Stimulated activated naive CD8-positive, alpha-beta T cell treated with anti-CD3 and anti-CD28 coated beads, Interleukin-15, amount 100 ng/mL, for 72 hours (primary cell): Measurements from ENCODE around the gene PHIP.
"Not testable (repeated sequence)": the region's sequence is repeated elsewhere in the genome, so short reads cannot be mapped to it uniquely, and the experiment has no call there.

ENCODE experiments used
- ATAC-seq: fragments of 150-1000 bp; cut with Tn5 transposase; 2 replicates; pipeline ENCODE4 v1.10.0; 2021; ENCODE audit warnings: mild to moderate bottlenecking, moderate library complexity
- DNase-seq, 2 donors: peaks; one replicate each; pipeline ENCODE4 v3.0.0; 2021 to 2022
- H3K27ac Mint-ChIP-seq, 2 donors: one replicate each; pipeline ENCODE4 v1.8.0; 2022; ENCODE audit warnings: mild to moderate bottlenecking in 2 of 2, mixed read lengths in 2 of 2, moderate library complexity in 2 of 2
- H3K27me3 Mint-ChIP-seq: one replicate; pipeline ENCODE4 v1.8.0; 2022; ENCODE audit warnings: mixed read lengths
- H3K4me1 Mint-ChIP-seq: one replicate; pipeline ENCODE4 v1.8.0; 2022; ENCODE audit warnings: mild to moderate bottlenecking, mixed read lengths
- H3K4me3 Mint-ChIP-seq, 2 donors: one replicate each; pipeline ENCODE4 v1.8.0; 2022; ENCODE audit warnings: mild to moderate bottlenecking in 2 of 2, mixed read lengths in 2 of 2, moderate library complexity in 1 of 2
- H3K9me3 Mint-ChIP-seq, 2 donors: one replicate each; pipeline ENCODE4 v1.8.0; 2022; ENCODE audit warnings: mixed read lengths in 2 of 2

Gene PHIP

DNA sequence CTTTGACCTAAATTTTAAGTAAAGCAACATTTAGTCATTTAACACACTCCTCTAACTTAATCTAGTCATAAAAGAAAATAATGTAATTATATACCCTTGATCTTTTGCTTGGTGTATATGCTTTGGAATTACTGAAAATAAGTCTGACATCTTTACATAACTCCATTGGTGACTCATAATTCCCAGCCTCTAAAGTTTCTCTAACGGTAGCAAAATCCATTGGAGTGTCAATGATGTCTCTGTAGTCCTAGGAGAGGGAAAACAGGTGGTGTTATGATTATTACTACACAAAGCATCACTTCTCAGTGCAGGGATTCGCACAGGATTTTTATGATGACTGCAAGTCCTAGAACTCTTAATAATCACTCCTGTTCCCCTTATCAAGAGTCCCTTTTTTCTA lies 130.5 kb downstream of the PHIP start:
- no peak overlapping the region for H3K4me3 Mint-ChIP-seq
- H3K27ac Mint-ChIP-seq = no peak overlapping the region
- no peak for DNase-seq
- peaks cover 22 to 30% of the 10 kb centered on the region in 2 donors for H3K9me3 Mint-ChIP-seq
- ATAC-seq = no peak
- H3K27me3 Mint-ChIP-seq = no peaks in the 10 kb centered on the region
- H3K4me1 Mint-ChIP-seq = no peaks in the 10 kb centered on the region

- Mint-ChIP-seq H3K9me3 (no peaks in the 10 kb centered on the region), H3K4me1 (no peaks in the 10 kb centered on the region), H3K4me3 (no peak overlapping the region), H3K27me3 (no peaks in the 10 kb centered on the region), H3K27ac (no peak overlapping the region)
- ATAC-seq (no peak), DNase-seq (no peak)
These were observed 135.6 kb downstream of the PHIP start for GRCh38 chr6:78942446-78942845.

GRCh38 chr6:78936515-78936914 lies 141.5 kb downstream of the PHIP start:
- H3K4me3 Mint-ChIP-seq = no peak overlapping the region
- ATAC-seq = no peak
- no peak for DNase-seq
- no peaks in the 10 kb centered on the region for H3K27me3 Mint-ChIP-seq
- H3K4me1 Mint-ChIP-seq = no peaks in the 10 kb centered on the region
- H3K27ac Mint-ChIP-seq = no peak overlapping the region
- H3K9me3 Mint-ChIP-seq = peaks cover 0 to 16% of the 10 kb centered on the region in 2 donors

- H3K9me3 Mint-ChIP-seq = peaks cover 0 to 16% of the 10 kb centered on the region in 2 donors
These were observed 142.5 kb downstream of the PHIP start for GRCh38 chr6:78935553-78935952.

DNA sequence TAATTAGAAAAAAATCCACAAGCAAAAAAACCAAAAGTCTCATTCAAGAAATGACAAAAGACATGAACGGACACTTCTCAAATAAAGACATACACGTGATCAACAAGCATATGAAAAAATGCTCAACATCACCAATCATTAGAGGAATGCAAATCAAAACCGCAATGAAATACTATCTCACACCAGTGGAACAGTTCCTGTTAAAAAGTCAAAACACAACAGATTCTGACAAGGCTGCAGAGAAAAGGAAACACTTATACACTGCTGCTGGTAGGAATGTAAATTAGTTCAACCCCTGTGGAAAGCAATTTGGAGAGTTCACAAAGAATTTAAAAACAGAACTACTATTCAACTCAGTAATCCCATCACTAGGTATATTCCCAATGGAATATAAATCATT lies 152.7 kb downstream of the PHIP start:
- H3K27me3 Mint-ChIP-seq = no peaks in the 10 kb centered on the region
- ATAC-seq (no peak), DNase-seq (no peak)
- H3K9me3 Mint-ChIP-seq = peaks cover 68 to 73% of the 10 kb centered on the region in 2 donors
- no peaks in the 10 kb centered on the region for H3K4me1 Mint-ChIP-seq
- H3K4me3 Mint-ChIP-seq = no peak overlapping the region
- no peak overlapping the region for H3K27ac Mint-ChIP-seq

More at GRCh38 chr6:78935553-78935952, 142.5 kb downstream of the PHIP start:
- H3K4me3 Mint-ChIP-seq = no peak overlapping the region
- no peak overlapping the region for H3K27ac Mint-ChIP-seq
- H3K4me1 Mint-ChIP-seq = no peaks in the 10 kb centered on the region
- no peaks in the 10 kb centered on the region for H3K27me3 Mint-ChIP-seq
- ATAC-seq (no peak), DNase-seq (no peak)

GRCh38 chr6:78921168-78921567 lies 156.9 kb downstream of the PHIP start:
- not testable (repeated sequence) for H3K4me3 Mint-ChIP-seq, H3K4me1 Mint-ChIP-seq, H3K27me3 Mint-ChIP-seq, ATAC-seq, DNase-seq
- peak overlapping the region in 1 of 2 donors; percentile 7 for H3K27ac Mint-ChIP-seq
- H3K9me3 Mint-ChIP-seq = peaks cover 64 to 70% of the 10 kb centered on the region in 2 donors

DNA sequence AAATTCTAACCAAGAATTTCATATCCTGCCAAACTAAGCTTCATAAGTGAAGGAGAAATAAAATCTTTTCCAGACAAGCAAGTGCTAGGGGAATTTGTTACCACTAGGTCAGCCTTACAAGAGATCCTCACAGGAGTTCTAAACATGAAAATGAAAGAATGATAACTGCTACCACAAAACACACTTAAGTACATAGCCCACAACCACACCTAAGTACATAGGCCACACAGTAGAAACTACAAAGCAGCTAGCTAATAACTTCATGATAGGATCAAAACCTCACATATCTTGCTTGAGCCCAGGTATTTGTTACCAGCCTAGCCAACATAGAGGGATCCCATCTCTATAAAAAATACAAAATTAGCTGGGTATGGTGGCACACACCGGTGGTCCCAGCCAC lies 160.3 kb downstream of the PHIP start:
- H3K4me1 Mint-ChIP-seq = no peaks in the 10 kb centered on the region
- no peak overlapping the region for H3K4me3 Mint-ChIP-seq
- H3K27ac Mint-ChIP-seq = no peak overlapping the region
- peaks cover 38 to 58% of the 10 kb centered on the region in 2 donors for H3K9me3 Mint-ChIP-seq
- ATAC-seq (no peak), DNase-seq (no peak)
- no peaks in the 10 kb centered on the region for H3K27me3 Mint-ChIP-seq

DNA sequence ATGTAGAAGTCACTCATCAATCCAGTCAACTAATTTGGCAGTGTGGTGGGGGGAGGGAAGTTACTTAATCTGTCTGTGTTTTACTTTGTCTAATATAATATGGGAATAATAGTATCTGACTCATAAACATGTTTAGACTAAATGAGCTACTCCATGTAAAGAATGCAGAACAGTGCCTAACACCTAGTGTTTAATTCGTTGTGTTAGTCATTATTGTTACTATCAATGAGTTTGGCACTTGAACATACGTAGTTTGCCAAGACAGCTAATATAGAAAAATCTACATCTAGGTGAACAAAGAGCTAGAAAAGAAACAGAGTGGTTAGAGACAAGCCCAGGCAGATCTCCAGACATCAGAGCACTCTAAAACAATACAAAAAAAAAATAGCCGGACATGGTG lies 161.6 kb downstream of the PHIP start:
- Mint-ChIP-seq H3K27me3 (peaks cover 8% of the 10 kb centered on the region), H3K27ac (no peak overlapping the region), H3K4me1 (no peaks in the 10 kb centered on the region), H3K4me3 (no peak overlapping the region), H3K9me3 (peaks cover 32 to 45% of the 10 kb centered on the region in 2 donors)
- DNase-seq = no peak
- ATAC-seq = no peak

DNA sequence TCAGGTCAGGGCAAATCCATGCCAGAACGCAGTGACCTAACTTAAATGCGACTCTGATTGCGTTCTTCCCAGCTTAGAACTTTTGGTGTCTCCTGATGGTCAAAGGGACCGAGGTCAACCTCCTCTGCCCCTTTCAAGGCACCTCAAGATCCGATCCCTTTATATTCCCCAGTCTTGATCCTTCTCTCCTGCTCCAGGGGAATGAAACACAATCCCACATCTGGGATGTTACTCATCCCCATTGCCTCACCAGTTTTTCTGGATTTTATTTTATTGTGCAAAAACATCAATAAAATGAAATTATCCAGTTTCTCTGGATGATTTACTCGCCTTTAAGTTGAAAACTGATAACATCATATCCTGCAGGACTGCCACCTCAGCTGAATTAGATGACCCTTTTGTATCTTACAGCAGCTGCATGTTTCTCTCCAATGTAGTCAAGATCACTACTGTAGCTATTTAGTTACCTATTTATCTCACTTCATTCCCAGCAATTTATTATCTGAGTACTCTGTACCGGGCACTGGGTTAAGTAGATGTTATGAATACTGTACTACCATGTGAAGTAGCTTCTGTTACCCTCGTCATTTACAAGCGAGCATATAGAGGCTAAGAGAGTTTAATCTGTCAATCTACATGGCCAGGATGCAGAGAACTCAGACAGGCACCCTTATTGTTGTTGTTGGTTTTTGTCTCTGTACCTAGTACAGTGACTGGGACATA lies 166.7 kb downstream of the PHIP start:
- Mint-ChIP-seq H3K4me1 (peaks cover 7% of the 10 kb centered on the region), H3K27me3 (peaks cover 29% of the 10 kb centered on the region), H3K27ac (no peak overlapping the region), H3K4me3 (peak overlapping the region; percentile 69 to 72), H3K9me3 (peaks cover 11 to 12% of the 10 kb centered on the region in 2 donors)
- DNase-seq (no peak), ATAC-seq (no peak)

DNA sequence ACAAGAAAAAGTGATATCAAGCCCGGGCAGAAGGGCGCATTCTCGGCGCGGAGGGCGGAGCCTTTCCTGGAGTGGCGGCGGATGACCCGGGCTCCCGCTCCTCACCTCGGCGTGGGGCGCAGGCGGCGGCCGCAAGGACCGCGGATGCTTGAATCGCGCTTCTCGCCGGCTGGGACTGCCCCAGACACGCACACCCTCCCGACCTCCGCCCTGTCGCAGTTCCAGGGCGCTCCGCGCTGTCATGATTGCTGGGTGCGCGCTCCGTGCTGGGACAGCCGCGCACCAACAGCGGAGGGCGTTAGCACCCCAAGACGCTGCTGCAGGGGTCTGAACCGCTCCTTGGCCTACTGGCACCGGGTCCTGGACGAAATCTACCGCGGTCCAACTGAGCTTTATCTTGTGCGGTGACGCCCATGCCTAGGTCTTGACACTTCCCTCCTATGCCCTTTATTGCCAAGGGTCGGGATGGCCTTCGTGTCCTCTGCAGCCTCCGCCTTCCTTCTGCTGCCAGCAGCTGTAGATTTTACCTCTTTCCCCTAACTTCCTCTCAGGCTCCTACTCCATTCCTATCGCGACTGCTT lies 167.4 kb downstream of the PHIP start:
- H3K27me3 Mint-ChIP-seq = peaks cover 29% of the 10 kb centered on the region
- DNase-seq = peak; percentile 7 to 14
- no peak overlapping the region for H3K27ac Mint-ChIP-seq
- H3K4me1 Mint-ChIP-seq = peaks cover 7% of the 10 kb centered on the region
- H3K9me3 Mint-ChIP-seq = peaks cover 4 to 11% of the 10 kb centered on the region in 2 donors
- H3K4me3 Mint-ChIP-seq = peak overlapping the region; percentile 69 to 72
- peak; percentile 80 for ATAC-seq

GRCh38 chr6:78910010-78910409 lies 168.0 kb downstream of the PHIP start:
- ATAC-seq (no peak), DNase-seq (no peak)
- H3K9me3 Mint-ChIP-seq = peaks cover 0 to 11% of the 10 kb centered on the region in 2 donors
- peak overlapping the region; percentile 69 to 72 for H3K4me3 Mint-ChIP-seq
- no peak overlapping the region for H3K27ac Mint-ChIP-seq
- H3K27me3 Mint-ChIP-seq = peaks cover 29% of the 10 kb centered on the region
- H3K4me1 Mint-ChIP-seq = peaks cover 7% of the 10 kb centered on the region

DNA sequence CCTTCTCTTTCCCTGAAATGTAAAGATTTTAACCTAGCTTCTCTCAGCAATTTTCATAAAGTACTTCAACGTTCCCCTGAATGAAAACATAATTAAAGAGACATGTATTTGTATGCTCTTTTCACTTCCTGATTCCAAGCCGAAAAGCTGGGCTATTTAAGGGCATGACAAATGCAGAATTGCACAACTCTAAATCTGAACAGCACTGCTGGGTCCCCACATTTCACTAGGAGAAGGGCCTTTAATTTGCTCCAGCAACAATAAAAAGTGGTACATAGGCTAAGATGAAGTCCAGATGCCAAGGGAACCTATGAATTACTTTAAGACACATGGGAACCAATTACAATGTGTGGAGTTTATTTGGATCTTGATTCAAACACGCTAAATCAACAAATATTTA lies 168.7 kb downstream of the PHIP start:
- H3K9me3 Mint-ChIP-seq = peaks cover 0 to 11% of the 10 kb centered on the region in 2 donors

GRCh38 chr6:78908621-78909020 lies 169.4 kb downstream of the PHIP start:
- no peak for DNase-seq
- H3K27me3 Mint-ChIP-seq = peaks cover 29% of the 10 kb centered on the region
- H3K4me3 Mint-ChIP-seq = no peak overlapping the region
- no peak for ATAC-seq
- H3K9me3 Mint-ChIP-seq = peaks cover 0 to 11% of the 10 kb centered on the region in 2 donors
- peaks cover 7% of the 10 kb centered on the region for H3K4me1 Mint-ChIP-seq
- no peak overlapping the region for H3K27ac Mint-ChIP-seq

More for the DNA sequence above, 168.7 kb downstream of the PHIP start:
- H3K27ac Mint-ChIP-seq = no peak overlapping the region
- ATAC-seq (no peak), DNase-seq (no peak)
- peak overlapping the region in 1 of 2 donors; percentile 72 for H3K4me3 Mint-ChIP-seq
- H3K4me1 Mint-ChIP-seq = peaks cover 7% of the 10 kb centered on the region
- peaks cover 29% of the 10 kb centered on the region for H3K27me3 Mint-ChIP-seq

- H3K9me3 Mint-ChIP-seq = no peaks in the 10 kb centered on the region
- no peaks in the 10 kb centered on the region for H3K4me1 Mint-ChIP-seq
- no peak for DNase-seq
- ATAC-seq = no peak
- no peak overlapping the region for H3K4me3 Mint-ChIP-seq
- no peaks in the 10 kb centered on the region for H3K27me3 Mint-ChIP-seq
- no peak overlapping the region for H3K27ac Mint-ChIP-seq
These were observed 181.8 kb downstream of the PHIP start for GRCh38 chr6:78896227-78896626.

GRCh38 chr6:78889901-78890300 lies 188.2 kb downstream of the PHIP start:
- not testable (repeated sequence) for H3K27ac Mint-ChIP-seq, H3K4me3 Mint-ChIP-seq, ATAC-seq, DNase-seq, H3K4me1 Mint-ChIP-seq, H3K27me3 Mint-ChIP-seq, H3K9me3 Mint-ChIP-seq
